ENCODE data around the gene AGPAT3.
"Not testable (repeated sequence)": the region's sequence is repeated elsewhere in the genome, so short reads cannot be mapped to it uniquely, and the experiment has no call there.

Gene AGPAT3

GRCh38 chr21:43894206-43894577 is 29.2 kb downstream of the AGPAT3 start:
- Histone ChIP-seq H3K9me3 (no peaks in the 10 kb centered on the region), H3K4me3 (ENCODE audit: low read depth in 1 of 2, low read length in 1 of 2) (no peak overlapping the region), H3K27me3 (no peaks in the 10 kb centered on the region), H3K4me1 (ENCODE audit: control insufficient read depth in 1 of 2, insufficient read depth in 1 of 2, low read depth in 1 of 2, low read length in 1 of 2) (peaks cover 0 to 6% of the 10 kb centered on the region in 2 experiments), H3K36me3 (no peaks in the 10 kb centered on the region), H3K27ac (no peak overlapping the region)
- TF ChIP-seq CTCF (IDR thresholded peaks at IDR 0.05): no peak

- Histone ChIP-seq H3K4me1 (ENCODE audit: control insufficient read depth in 1 of 2, insufficient read depth in 1 of 2, low read depth in 1 of 2, low read length in 1 of 2) (peaks cover 0 to 6% of the 10 kb centered on the region in 2 experiments), H3K9me3 (no peaks in the 10 kb centered on the region), H3K27ac (no peak overlapping the region), H3K36me3 (no peaks in the 10 kb centered on the region), H3K27me3 (no peaks in the 10 kb centered on the region), H3K4me3 (ENCODE audit: low read depth in 1 of 2, low read length in 1 of 2) (no peak overlapping the region)
- no peak for TF ChIP-seq CTCF (IDR thresholded peaks at IDR 0.05)
These were observed 30.2 kb downstream of the AGPAT3 start for GRCh38 chr21:43895196-43895595.

GRCh38 chr21:43896696-43897299 is 31.8 kb downstream of the AGPAT3 start:
- H3K9me3 ChIP-seq; H3K36me3 ChIP-seq; H3K27me3 ChIP-seq; H3K27ac ChIP-seq; H3K4me1 ChIP-seq (ENCODE audit: control insufficient read depth in 1 of 2, insufficient read depth in 1 of 2, low read depth in 1 of 2, low read length in 1 of 2); H3K4me3 ChIP-seq (ENCODE audit: low read depth in 1 of 2, low read length in 1 of 2): not testable (repeated sequence)

GRCh38 chr21:43899307-43900077 is 34.5 kb downstream of the AGPAT3 start:
- H3K27ac ChIP-seq: no peak overlapping the region
- no peaks in the 10 kb centered on the region for H3K9me3 ChIP-seq
- TF ChIP-seq CTCF (IDR thresholded peaks at IDR 0.05): no peak
- H3K27me3 ChIP-seq: no peaks in the 10 kb centered on the region
- H3K4me3 ChIP-seq (ENCODE audit: low read depth in 1 of 2, low read length in 1 of 2): no peak overlapping the region
- H3K36me3 ChIP-seq: no peaks in the 10 kb centered on the region
- no peaks in the 10 kb centered on the region for H3K4me1 ChIP-seq (ENCODE audit: control insufficient read depth in 1 of 2, insufficient read depth in 1 of 2, low read depth in 1 of 2, low read length in 1 of 2)

GRCh38 chr21:43900078-43900385 is 35.0 kb downstream of the AGPAT3 start:
- H3K27me3 ChIP-seq: no peaks in the 10 kb centered on the region
- TF ChIP-seq CTCF (IDR thresholded peaks at IDR 0.05): no peak
- H3K4me3 ChIP-seq (ENCODE audit: low read depth in 1 of 2, low read length in 1 of 2): no peak overlapping the region
- no peaks in the 10 kb centered on the region for H3K9me3 ChIP-seq
- no peaks in the 10 kb centered on the region for H3K4me1 ChIP-seq (ENCODE audit: control insufficient read depth in 1 of 2, insufficient read depth in 1 of 2, low read depth in 1 of 2, low read length in 1 of 2)
- no peaks in the 10 kb centered on the region for H3K36me3 ChIP-seq
- no peak overlapping the region for H3K27ac ChIP-seq

- TF ChIP-seq CTCF (IDR thresholded peaks at IDR 0.05): no peak
- Histone ChIP-seq H3K36me3 (no peaks in the 10 kb centered on the region), H3K4me3 (ENCODE audit: low read depth in 1 of 2, low read length in 1 of 2) (no peak overlapping the region), H3K4me1 (ENCODE audit: control insufficient read depth in 1 of 2, insufficient read depth in 1 of 2, low read depth in 1 of 2, low read length in 1 of 2) (no peaks in the 10 kb centered on the region), H3K27ac (no peak overlapping the region), H3K27me3 (no peaks in the 10 kb centered on the region), H3K9me3 (no peaks in the 10 kb centered on the region)
These were observed 35.7 kb downstream of the AGPAT3 start for GRCh38 chr21:43900690-43901089.

All from neutrophil (primary cell).